GM12864 (cell line): Measurements from ENCODE around the gene MRPL17.

Experiments
- DNase-seq: peaks from one replicate; pipeline ENCODE4 v3.0.0-alpha.2; 2011; ENCODE audit warnings: low read depth
- H3K4me3 ChIP-seq: 2 replicates; pipeline ENCODE4 v1.5.1; 2011; ENCODE audit warnings: mild to moderate bottlenecking, low read depth, low read length, control low read depth
- TF ChIP-seq, protein P1 (sequence below): IDR thresholded peaks from 2 replicates; pipeline ENCODE4 v1.5.1; 2011; ENCODE audit warnings: low read depth, mild to moderate bottlenecking, moderate library complexity, low read length, control low read depth, inconsistent platforms; ENCODE audit errors: missing control alignments

MRPL17 gene

DNA sequence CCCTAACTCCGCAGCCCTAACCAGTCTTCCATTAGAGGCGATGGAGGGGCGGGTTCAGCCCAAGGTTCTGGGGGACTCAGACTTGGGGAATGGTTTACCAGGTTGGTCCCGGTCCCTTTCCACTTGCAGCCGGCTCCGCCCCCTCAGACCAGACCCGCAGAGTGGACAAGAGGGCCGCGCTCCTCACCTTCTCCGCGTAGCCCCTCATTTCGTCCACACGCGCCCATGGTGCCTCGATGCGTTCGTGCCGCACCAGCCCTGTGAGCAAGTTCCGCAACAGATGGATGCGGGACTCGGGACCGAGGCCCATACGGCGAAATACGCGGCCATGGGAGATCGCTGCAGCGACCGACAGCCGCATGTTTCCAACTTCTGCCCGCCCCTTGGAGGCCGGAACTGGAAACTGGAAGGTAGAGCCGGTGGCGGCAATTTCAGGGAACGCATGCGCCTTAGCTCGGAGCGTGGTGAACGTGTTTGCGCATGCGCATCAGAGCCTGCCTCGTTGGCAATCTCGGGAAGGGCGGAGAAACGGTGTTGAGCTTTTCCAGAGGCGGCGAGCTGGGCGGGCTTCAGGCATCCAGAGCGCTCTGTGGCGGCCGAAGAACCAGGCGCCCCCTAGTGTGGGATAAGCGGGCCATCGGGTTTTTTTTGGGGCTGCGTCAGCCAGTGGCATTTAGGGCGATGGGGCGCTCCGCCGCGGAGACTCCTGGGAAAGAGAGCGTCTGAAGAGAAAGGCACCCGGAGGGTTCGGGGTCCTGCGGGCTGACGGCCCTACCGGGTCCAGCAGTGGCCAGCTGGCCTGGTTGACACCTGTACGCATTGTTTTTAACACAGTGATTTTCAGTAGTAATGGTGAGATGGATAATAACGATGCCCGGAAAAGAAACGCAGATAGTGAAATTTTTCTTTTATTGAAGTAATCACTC is at the start of gene MRPL17:
TSS of gene MRPL17 (minus strand) at position 405 of the 926 bp plus-strand sequence. CDS start at position 361, 44 bp downstream.
- H3K4me3 ChIP-seq, result peak within 1 kb of the TSS; percentile 95
- DNase-seq, result peak; percentile 97
- TF ChIP-seq, protein P1, sequence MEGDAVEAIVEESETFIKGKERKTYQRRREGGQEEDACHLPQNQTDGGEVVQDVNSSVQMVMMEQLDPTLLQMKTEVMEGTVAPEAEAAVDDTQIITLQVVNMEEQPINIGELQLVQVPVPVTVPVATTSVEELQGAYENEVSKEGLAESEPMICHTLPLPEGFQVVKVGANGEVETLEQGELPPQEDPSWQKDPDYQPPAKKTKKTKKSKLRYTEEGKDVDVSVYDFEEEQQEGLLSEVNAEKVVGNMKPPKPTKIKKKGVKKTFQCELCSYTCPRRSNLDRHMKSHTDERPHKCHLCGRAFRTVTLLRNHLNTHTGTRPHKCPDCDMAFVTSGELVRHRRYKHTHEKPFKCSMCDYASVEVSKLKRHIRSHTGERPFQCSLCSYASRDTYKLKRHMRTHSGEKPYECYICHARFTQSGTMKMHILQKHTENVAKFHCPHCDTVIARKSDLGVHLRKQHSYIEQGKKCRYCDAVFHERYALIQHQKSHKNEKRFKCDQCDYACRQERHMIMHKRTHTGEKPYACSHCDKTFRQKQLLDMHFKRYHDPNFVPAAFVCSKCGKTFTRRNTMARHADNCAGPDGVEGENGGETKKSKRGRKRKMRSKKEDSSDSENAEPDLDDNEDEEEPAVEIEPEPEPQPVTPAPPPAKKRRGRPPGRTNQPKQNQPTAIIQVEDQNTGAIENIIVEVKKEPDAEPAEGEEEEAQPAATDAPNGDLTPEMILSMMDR, result peak; percentile 75

DNA sequence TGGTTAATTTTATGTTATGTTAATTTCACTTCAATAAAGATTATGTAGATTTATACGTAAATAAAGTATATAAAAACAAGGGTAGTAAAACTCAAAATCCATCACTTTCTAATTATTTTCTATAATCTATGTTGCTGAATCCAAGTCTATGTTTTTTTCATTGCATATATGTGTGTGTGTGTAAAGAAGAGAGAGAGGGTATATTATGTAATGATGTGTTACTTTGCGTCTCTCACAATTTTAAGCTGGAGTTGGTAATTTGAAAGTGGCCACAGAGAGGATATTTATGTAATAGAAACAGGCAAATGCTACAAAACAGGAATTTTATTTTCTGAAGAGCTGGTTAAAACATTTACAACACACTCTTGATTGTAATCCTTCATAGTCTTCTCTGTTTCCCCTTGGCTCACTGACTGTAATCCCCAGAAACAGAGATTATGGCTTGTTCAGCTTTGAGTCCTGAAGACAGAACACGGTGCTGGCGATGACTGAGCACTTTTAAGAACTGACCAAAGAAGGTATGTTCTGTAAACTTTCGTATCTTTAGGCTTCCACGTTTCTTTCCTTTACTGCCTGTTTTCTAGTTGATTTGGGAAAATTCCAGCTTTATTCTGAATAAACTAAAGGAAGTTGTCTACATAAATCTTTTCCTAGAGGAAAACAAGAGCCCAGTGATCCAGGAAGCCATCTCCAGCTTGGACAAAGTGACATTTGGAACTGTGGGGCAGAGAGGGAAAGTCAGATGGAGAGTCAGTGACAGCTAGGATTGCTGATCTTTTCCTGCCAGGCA is 45.0 kb upstream of the MRPL17 start:
- TF ChIP-seq, protein P1, result no peak
- H3K4me3 ChIP-seq, result no peak overlapping the region
- no peak for DNase-seq

DNA sequence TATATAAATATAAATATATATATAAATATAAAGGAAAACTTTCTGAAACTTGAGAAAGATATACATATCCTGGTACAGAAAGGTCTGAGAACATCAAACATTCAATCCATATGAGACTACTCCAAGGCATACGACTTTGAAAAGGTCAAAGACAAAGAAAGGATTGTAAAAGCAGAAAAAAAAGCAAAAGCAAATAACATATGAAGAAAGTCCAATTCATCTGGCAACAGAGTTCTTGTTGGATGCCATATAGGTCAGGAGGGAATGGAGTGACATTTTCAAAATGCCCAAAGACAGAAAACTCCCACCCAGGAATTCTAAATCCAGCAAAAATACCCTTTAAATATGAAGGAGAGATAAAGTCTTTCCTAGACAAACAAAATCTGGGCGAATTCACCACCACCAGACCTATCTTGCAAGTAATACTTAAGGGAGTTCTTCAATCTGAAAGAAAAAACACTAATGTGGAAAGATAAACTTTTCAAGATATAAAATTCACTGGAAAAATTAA is 42.3 kb upstream of the MRPL17 start:
- H3K4me3 ChIP-seq, result no peak overlapping the region
- TF ChIP-seq, protein P1, result no peak
- DNase-seq, result no peak

DNA sequence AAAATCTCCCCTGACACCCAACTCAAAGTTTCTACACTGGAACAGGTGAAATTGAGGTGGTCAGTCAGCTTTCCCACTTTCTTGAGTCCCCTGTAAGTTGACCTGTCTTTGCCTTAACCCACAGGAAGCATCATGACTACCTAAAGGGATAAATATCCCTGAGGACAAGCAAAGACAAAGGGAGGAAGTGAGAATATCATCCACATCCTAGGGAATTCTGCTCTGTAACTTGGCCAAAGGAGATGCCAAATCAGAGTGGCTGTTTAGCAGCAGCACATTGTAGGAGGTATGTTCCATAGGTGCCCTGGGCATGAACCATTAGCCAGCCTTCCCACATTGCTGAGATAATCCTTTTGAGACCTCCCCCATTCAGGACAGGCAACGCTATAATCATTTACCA is 40.9 kb upstream of the MRPL17 start:
- no peak for DNase-seq
- TF ChIP-seq, protein P1, result no peak

DNA sequence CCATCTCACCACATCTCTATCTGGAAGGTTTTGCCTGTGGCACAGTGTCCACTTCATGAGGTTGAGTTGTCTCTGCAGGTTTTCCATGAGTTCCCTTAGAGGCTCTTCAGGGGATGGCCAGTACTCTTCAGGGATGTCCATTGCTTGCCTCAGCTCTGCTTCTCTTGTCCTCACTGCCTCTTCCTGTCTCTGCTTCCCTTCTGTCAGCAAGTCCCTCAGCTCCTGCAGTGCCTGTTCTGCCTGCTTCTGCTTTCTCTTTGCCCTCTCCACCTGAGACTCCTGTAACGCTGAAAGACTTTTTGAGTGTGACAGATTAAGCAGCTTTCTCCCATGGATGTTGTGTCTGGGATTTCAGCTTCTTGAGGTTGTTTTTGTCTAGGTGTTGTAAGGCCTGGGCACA is 38.2 kb upstream of the MRPL17 start:
- no peak for DNase-seq
- H3K4me3 ChIP-seq, result no peak overlapping the region
- TF ChIP-seq, protein P1, result no peak

More for the DNA sequence above, 40.9 kb upstream of the MRPL17 start:
- no peak overlapping the region for H3K4me3 ChIP-seq

DNA sequence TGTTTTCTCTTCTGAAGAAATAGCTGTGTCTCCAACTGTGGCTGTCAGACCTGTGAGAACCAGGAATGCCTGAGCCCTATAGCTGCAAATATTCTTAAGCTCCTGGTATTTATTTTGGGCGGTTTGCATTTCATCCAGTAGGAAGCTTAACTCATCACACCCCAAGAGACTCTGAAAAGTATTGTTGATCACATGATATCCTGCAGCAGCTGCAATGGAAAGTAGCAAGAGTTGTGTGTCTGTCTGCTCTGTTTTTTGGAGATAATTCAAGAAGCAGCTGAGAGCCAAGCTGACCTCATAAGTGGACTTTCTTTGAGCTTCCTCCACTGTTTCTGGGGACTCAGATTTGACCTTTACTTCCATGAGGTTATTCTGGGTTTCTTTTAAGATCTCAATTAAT is 36.4 kb upstream of the MRPL17 start:
- no peak for DNase-seq
- TF ChIP-seq, protein P1, result no peak
- no peak overlapping the region for H3K4me3 ChIP-seq
